ENCODE data around the gene NF1. TPM values are rescaled to one million over a fixed set of nuclear protein-coding genes. Genes with fewer than 3 reads are reported as not detected.

The NF1 gene
- total RNA-seq, 4 donors from 2014 or later: 23.6 to 47.3 (median 32.0) TPM

- ATAC-seq (no peak), DNase-seq (no peak)
- no peaks in the 10 kb centered on the region for H3K36me3 ChIP-seq
- peaks cover 0 to 5% of the 10 kb centered on the region in 2 donors for H3K4me1 ChIP-seq
- in situ Hi-C loops (cut with MboI; ENCODE audit: low sequenced_read_pairs in 4 of 4): no loop called here
- peak overlapping the region; percentile 7 to 34 (median 22) for H3K4me3 ChIP-seq
- peaks cover 48 to 51% (median 49%) of the 10 kb centered on the region in 3 donors for H3K27me3 ChIP-seq
- no peak overlapping the region for H3K27ac ChIP-seq
- intact Hi-C loops (cut with DNase I; ENCODE audit: low total_unique reads): no loop called here
- no peaks in the 10 kb centered on the region for H3K9me3 ChIP-seq
- no peak for TF ChIP-seq POLR2A (IDR thresholded peaks at IDR 0.05)
- no peak for TF ChIP-seq CTCF (IDR thresholded peaks at IDR 0.05 in 4 of 5, conservative IDR thresholded peaks at IDR 0.05 in 1 of 5)
Measured at GRCh38 chr17:31392002-31392855, 297.5 kb downstream of the NF1 start.

DNA sequence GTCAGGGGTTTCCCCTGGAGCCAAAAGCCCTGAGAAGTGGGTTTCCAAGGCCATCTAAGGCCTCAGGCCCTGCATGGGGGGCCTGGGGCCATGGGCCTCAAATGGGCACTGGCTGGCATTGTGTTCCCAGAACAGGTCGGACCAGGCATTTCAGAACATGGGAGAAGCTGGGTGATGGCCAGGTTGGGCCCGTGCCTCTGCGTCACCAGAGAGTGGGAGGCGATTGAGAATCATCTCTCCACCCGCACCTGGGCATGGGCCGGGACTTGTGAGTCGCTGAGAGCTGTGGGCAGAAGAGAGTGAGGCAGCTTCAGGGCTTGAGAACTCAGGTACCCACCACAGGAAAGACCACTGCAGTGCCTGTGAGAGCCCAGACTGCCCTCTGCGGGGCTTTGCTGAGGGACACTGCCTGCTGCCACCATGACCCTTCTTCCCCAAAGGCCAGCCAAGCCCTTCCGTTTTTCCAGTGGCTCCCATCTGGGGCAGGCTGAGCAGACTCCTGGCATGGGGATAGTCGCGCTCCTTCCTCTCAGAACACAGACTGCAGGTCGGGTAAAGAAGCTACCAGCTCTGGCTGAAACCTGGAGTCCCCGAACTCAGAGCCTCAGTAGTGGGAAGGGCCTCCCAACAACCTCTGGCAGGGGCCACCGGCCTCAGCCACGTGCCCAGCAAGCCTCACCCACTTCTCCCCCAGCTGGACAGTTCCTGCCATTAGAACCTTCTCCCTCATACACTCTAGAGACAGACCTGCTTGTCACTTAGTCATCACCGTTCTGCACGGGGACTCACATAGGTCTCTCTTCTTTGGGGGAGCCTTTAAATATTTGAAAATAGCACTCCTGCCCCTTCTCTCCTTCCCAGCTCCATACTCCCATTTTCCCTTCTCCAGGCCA, 298.3 kb downstream of the NF1 start:
- TF ChIP-seq POLR2A (IDR thresholded peaks at IDR 0.05) (no peak), CTCF (IDR thresholded peaks at IDR 0.05 in 4 of 5, conservative IDR thresholded peaks at IDR 0.05 in 1 of 5) (no peak)
- H3K27ac ChIP-seq: no peak overlapping the region
- no peak for DNase-seq
- no peaks in the 10 kb centered on the region for H3K36me3 ChIP-seq
- no peak overlapping the region for H3K4me3 ChIP-seq
- no peak for ATAC-seq
- H3K9me3 ChIP-seq: no peaks in the 10 kb centered on the region
- intact Hi-C loops (cut with DNase I; ENCODE audit: low total_unique reads) (no loop called here), in situ Hi-C loops (cut with MboI; ENCODE audit: low sequenced_read_pairs in 4 of 4) (no loop called here)
- H3K27me3 ChIP-seq: peaks cover 48 to 51% (median 49%) of the 10 kb centered on the region in 3 donors
- H3K4me1 ChIP-seq: peaks cover 0 to 5% of the 10 kb centered on the region in 2 donors

GRCh38 chr17:31393749-31394146, 299.0 kb downstream of the NF1 start:
- H3K27ac ChIP-seq: no peak overlapping the region
- H3K4me3 ChIP-seq: no peak overlapping the region
- intact Hi-C loops (cut with DNase I; ENCODE audit: low total_unique reads): no loop called here
- TF ChIP-seq POLR2A (IDR thresholded peaks at IDR 0.05) (no peak), CTCF (IDR thresholded peaks at IDR 0.05 in 4 of 5, conservative IDR thresholded peaks at IDR 0.05 in 1 of 5) (no peak)
- H3K36me3 ChIP-seq: no peaks in the 10 kb centered on the region
- no peaks in the 10 kb centered on the region for H3K9me3 ChIP-seq
- in situ Hi-C loops (cut with MboI; ENCODE audit: low sequenced_read_pairs in 4 of 4): no loop called here
- H3K27me3 ChIP-seq: peaks cover 46 to 49% (median 49%) of the 10 kb centered on the region in 3 donors
- H3K4me1 ChIP-seq: peaks cover 0 to 5% of the 10 kb centered on the region in 2 donors
- no peak for ATAC-seq
- DNase-seq: no peak

- ATAC-seq: no peak
- Histone ChIP-seq H3K27ac (no peak overlapping the region), H3K4me3 (no peak overlapping the region), H3K36me3 (no peaks in the 10 kb centered on the region), H3K9me3 (no peaks in the 10 kb centered on the region), H3K4me1 (peaks cover 0 to 5% of the 10 kb centered on the region in 2 donors), H3K27me3 (peaks cover 41 to 45% (median 44%) of the 10 kb centered on the region in 3 donors)
- in situ Hi-C loops (cut with MboI; ENCODE audit: low sequenced_read_pairs in 4 of 4) (no loop called here), intact Hi-C loops (cut with DNase I; ENCODE audit: low total_unique reads) (no loop called here)
- no peak for DNase-seq
- no peak for TF ChIP-seq CTCF (IDR thresholded peaks at IDR 0.05 in 4 of 5, conservative IDR thresholded peaks at IDR 0.05 in 1 of 5)
Measured at GRCh38 chr17:31394544-31394943, 299.8 kb downstream of the NF1 start.
